ENCODE measurements around the gene ZNF544. TPM values are rescaled to one million over a fixed set of nuclear protein-coding genes. Genes with fewer than 3 reads are reported as not detected.

ZNF544 gene
- total RNA-seq, 1 donor, result 35.6 TPM

DNA sequence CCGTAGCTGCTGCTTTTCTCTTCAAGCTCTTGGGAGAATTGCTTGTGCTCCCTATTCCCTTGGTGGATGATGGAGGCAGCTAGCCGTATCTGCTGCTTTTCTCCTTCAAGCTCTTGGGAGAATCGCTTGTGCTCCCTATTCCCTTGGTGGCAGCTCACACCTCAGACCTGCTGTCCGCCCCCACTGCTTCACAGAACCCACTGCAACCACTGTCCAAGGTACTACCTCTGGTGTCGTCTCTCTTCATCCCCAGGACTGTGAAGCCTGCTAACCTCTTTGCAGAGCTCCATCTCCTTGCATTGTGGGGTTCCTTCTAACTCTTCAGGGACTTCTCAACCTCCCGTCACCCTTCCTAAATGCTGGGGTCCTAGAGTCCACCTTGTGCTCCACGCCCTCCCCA is 71.9 kb downstream of the ZNF544 start:
- no peak overlapping the region for H3K4me3 ChIP-seq (ENCODE audit: low read depth, low read length)
- no peak for DNase-seq (ENCODE audit: low read depth)
- TF ChIP-seq, protein P1, sequence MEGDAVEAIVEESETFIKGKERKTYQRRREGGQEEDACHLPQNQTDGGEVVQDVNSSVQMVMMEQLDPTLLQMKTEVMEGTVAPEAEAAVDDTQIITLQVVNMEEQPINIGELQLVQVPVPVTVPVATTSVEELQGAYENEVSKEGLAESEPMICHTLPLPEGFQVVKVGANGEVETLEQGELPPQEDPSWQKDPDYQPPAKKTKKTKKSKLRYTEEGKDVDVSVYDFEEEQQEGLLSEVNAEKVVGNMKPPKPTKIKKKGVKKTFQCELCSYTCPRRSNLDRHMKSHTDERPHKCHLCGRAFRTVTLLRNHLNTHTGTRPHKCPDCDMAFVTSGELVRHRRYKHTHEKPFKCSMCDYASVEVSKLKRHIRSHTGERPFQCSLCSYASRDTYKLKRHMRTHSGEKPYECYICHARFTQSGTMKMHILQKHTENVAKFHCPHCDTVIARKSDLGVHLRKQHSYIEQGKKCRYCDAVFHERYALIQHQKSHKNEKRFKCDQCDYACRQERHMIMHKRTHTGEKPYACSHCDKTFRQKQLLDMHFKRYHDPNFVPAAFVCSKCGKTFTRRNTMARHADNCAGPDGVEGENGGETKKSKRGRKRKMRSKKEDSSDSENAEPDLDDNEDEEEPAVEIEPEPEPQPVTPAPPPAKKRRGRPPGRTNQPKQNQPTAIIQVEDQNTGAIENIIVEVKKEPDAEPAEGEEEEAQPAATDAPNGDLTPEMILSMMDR (IDR thresholded peaks at IDR 0.05; ENCODE audit: insufficient read depth, low read length), result no peak

DNA sequence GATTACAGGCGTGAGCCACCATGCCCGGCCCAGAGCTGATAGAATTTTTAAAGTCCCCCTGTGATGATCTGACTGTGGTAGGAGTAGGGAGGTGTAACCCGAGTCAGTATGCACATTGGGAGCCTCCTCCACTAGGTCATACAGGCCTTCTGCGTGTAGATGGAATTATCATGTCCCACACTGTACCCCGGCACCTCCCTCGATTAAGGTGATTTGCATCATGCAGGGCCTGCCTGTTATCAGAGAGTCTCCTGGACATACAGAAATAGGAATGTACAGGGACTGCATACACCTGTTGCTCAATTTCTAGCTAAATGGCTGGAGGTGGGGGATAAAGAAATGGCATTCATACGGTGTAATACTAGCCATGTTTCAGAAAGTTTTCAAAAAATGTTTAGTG is 75.5 kb downstream of the ZNF544 start:
- H3K4me3 ChIP-seq (ENCODE audit: low read depth, low read length), result no peak overlapping the region
- TF ChIP-seq, protein P1 (IDR thresholded peaks at IDR 0.05; ENCODE audit: insufficient read depth, low read length), result no peak
- DNase-seq (ENCODE audit: low read depth), result no peak

DNA sequence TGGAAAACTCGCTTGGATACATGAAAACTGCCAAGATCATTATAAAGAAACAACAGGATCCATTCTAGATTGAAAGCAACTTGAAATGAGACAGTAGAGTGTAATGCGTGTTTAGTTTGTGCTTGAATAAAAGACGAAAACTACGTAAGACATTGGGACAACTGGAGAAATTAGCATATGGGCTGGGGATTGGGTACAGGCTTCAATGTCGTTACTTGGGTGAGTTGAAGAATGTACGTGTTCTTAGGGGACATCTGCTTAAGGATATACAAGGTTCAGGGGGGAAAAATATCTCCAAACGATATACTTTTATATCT is 76.0 kb downstream of the ZNF544 start:
- TF ChIP-seq, protein P1 (IDR thresholded peaks at IDR 0.05; ENCODE audit: insufficient read depth, low read length), result no peak
- DNase-seq (ENCODE audit: low read depth), result no peak
- H3K4me3 ChIP-seq (ENCODE audit: low read depth, low read length), result peak overlapping the region; percentile 56

DNA sequence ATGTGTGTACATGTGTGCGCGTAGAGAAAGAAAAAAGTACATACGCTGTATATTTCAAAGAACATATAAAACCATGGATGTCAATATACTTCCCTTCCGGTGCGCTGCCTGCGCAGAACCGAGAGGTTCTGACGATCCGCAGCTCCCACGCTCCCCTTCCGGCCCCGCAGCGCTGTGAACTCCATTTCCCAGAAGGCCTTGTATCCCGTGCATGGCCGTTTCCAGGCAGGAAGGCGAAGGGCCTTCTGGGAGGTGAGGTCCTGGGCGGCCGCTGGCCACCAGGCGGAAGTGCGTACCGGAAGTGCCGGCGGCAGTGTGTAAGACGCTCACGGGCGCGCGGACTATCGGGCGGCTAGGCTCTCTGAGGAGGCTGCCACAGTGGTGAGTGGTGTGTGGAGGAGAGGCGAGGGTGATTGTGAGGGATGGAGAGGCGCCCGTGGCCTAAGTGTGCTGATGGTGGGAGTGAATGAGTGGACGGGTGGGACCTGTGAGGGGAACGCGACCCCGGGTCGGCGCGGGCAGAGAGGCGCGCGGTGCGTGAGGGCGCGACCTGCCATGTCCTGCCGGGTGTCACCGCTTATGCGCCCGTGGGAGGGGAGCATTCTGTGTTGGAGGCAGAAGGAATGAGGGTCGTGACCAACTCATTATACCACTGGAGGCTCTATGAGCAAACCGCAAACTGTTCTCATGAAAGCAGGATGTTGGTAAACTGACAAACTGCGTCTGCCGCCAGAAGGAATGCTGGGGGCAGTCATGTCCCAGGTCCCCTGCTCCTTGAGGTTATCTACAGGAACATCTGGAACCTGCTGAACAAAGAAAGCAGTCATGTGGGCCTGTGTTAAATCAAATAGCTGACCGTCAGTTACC is 76.6 kb downstream of the ZNF544 start, which contains the start of gene ERVK3-1:
Gene ERVK3-1 (plus strand): TSS at position 313 of the 867 bp plus-strand sequence. CDS start 6,792 bp downstream, outside the sequence.
- TF ChIP-seq, protein P1 (IDR thresholded peaks at IDR 0.05; ENCODE audit: insufficient read depth, low read length), result peak; percentile 11
- DNase-seq (ENCODE audit: low read depth), result peak; percentile 97
- H3K4me3 ChIP-seq (ENCODE audit: low read depth, low read length), result peak within 1 kb of the TSS; percentile 98

DNA sequence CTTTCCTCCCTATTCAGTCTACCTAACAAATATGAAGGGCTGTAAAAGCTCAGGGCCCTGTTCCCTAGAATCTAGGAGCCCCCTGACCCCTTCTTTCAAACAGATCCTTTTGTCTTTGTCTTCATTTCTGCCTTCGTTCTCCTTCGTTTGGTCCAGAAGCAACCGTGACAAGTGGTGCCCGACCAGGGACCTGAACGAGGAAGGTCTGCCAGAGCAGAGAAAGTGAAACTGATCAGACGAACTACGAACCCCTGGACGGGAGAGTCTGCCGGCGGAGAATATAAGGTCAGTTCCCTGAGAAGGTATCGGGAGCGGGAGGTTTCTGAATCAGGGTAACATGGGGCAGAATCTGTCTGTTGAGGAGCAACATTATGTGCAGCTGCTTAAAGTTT is 77.2 kb downstream of the ZNF544 start:
- peak overlapping the region; percentile 98 for H3K4me3 ChIP-seq (ENCODE audit: low read depth, low read length)
- no peak for DNase-seq (ENCODE audit: low read depth)
- TF ChIP-seq, protein P1 (IDR thresholded peaks at IDR 0.05; ENCODE audit: insufficient read depth, low read length), result no peak

DNA sequence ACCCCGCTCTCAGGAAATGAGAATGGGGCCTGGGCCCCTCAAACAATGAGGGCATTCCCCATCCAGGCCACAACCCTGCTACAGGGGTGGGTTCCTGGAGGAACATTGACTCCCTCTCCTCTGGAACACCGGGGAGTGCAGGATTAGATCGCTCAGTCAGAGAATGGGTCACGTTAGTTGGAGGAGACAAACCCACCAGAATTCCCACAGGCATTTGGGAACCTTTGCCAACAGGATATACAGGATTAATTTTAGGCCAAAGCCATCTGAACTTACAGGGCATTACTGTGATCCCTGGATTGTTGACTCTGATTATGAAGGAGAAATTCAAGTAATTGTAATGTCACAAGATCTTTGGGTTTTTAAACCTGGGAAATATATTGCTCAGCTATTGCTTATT is 79.0 kb downstream of the ZNF544 start:
- H3K4me3 ChIP-seq (ENCODE audit: low read depth, low read length), result no peak overlapping the region
- DNase-seq (ENCODE audit: low read depth), result no peak
- TF ChIP-seq, protein P1 (IDR thresholded peaks at IDR 0.05; ENCODE audit: insufficient read depth, low read length), result no peak
